GM18520 (cell line): ENCODE results near the gene SPATS2L.
A peak's percentile ranks its signal among the peaks of the same experiment; 100 is the strongest.

Experiments used
- ATAC-seq: cut with Tn5 transposase; IDR thresholded peaks from one replicate; pipeline ENCODE4 v1.9.1; 2021; ENCODE audit not compliant: unreplicated experiment

The SPATS2L gene

DNA sequence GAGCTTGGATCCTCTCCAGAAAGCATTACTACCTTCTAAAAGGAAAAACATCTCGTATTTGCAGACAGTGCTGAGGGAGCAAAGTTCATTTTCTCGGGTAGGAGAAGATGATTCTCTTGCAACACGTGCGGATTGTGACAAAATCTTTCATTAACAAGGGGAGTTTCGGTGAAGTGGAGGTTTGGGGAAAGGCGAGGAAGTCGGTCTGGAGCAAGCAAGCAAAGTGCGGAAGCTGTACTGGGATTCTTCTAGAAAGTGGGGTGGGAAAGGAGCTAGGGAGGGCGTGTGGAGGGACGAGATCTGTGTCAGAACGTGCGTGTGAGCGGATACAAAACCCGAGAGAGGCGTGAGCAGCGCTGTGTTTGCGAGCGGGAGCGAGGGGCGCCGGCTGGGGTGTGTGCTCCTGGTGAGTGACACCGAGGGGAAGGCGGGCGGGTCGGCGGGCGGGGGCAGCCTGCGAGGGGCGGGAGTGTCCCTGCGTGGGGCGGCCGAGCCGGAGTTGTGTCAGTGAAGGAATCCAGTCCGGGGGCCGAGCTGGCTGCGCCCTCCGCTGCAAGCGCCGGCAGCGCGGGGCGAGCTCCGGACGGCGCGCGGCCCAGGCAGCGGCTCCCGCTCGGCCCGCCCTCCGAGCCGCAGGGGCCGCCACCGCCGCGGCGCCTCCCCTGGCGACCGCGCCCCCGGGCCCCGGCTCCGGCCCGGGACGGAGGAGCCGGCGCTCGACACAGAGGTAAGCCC lies at the start of gene SPATS2L:
SPATS2L (plus strand) TSS at position 498 of the 735 bp plus-strand sequence. CDS start 82,552 bp downstream, outside the sequence.
- ATAC-seq = peak; percentile 31

GRCh38 chr2:200257570-200257969 lies 48.9 kb upstream of the SPATS2L start:
- ATAC-seq = no peak

GRCh38 chr2:200258081-200258480 lies 48.4 kb upstream of the SPATS2L start:
- no peak for ATAC-seq

- no peak for ATAC-seq
These were observed 47.5 kb upstream of the SPATS2L start for GRCh38 chr2:200258881-200259576.

GRCh38 chr2:200259577-200259957 lies 46.9 kb upstream of the SPATS2L start:
- ATAC-seq = no peak

DNA sequence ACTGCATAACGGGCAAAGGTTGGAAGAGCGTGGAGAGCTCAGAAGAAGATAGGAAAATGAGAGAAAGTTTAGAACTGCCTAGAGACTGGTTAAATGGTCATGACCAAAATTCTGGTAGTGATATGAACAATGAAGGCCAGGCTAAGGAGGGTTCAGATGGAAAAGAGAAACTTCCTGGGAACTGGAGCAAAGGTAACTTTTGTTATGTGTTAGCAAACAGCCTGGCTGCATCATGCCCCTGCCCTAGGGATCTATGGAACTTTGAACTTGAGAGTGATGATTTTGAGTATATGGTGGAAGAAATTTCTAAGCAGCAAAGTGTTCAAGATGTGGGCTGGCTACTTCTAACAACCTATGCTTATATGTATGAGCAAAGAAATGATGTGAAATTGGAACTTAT lies 44.4 kb upstream of the SPATS2L start:
- ATAC-seq = no peak

GRCh38 chr2:200263279-200263678 lies 43.2 kb upstream of the SPATS2L start:
- ATAC-seq = no peak

DNA sequence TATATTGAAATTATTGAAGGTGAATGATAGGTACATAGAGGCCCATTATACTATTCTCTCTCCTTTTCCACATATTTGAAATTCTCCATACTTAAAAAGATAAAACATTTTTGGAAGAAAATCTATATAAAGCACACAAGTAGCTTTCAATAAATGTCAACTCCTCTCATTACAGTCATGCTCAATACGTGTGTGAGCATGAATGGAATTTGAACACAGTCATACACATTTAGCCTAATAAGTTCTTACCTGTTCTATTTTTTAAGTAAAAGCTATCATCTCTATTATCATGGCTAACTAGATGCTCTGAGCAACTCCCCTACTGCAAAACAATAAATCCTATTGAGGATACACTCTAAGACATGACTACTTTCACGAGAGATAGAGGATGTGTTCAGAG lies 41.9 kb upstream of the SPATS2L start:
- no peak for ATAC-seq

GRCh38 chr2:200266406-200266805 lies 40.1 kb upstream of the SPATS2L start:
- no peak for ATAC-seq

DNA sequence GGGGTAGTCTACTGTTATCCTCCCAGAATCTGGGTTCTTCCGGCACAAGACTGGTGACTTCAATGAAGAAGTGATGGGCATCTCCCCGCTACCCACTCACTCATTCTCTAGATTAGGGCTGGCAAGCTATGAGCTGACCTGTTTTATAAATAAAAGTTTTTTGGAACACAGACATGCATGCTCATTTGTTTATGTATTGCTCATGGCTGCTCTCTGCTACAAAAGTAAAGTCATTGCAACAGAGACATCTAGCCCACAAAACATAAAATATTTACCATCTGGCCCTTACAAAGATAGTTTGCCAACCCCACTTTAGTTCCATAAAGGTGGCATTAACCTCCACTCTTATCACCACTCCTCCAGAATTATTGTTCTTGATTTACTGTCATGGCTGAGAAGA lies 39.1 kb upstream of the SPATS2L start:
- ATAC-seq = no peak

GRCh38 chr2:200270732-200271131 lies 35.8 kb upstream of the SPATS2L start:
- no peak for ATAC-seq

DNA sequence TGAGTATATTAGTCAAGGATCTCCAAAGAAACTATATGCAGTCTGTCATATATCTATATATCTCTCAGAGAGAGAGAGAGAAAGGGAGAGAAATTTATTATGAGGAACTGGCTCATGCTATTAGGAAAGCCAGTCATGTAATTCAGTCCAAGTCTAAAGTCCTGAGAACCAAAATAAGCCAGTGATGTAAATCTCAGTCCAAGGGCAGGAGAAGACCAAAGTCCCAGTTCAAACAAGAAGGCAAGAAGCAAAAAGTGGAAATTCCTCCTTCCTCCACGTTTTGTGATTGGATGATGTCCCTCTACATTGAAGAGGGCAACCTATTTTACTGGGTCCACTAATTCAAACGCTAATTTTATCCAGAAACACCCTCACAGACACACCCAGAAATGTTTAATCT lies 34.2 kb upstream of the SPATS2L start:
- no peak for ATAC-seq

GRCh38 chr2:200274116-200275075 lies 32.1 kb upstream of the SPATS2L start:
- no peak for ATAC-seq

- no peak for ATAC-seq
These were observed 31.0 kb upstream of the SPATS2L start for GRCh38 chr2:200275295-200276013.

- no peak for ATAC-seq
These were observed 30.0 kb upstream of the SPATS2L start for GRCh38 chr2:200276472-200276871.

DNA sequence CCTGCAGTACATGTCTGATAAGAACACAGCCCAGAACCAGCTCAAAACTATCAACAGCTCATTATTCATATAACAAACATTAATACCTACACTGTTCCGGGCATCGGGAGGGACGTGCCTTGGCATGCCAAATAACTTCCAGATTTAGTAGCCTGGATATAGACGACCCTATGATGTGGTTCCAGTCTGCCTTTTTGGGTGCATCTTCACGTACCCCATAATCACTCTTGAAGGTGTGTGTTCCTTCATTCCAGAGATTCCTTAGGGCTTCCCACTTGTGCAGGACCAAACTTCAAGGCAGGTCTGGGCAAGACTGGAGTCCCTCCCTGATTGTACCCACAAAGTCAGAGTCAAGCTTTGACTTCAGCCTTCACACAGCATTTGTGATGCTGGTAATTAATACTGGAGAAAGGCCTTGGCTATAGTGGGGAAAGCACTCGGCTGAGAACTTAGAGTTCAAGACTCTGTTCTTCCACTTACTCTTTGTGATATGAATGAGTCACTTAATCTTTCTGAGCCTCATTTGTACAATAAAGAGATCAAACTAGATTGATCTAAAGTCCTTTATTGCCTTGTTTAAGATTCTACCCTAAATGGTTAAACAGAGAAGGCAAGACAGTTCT lies 27.7 kb upstream of the SPATS2L start:
- no peak for ATAC-seq

DNA sequence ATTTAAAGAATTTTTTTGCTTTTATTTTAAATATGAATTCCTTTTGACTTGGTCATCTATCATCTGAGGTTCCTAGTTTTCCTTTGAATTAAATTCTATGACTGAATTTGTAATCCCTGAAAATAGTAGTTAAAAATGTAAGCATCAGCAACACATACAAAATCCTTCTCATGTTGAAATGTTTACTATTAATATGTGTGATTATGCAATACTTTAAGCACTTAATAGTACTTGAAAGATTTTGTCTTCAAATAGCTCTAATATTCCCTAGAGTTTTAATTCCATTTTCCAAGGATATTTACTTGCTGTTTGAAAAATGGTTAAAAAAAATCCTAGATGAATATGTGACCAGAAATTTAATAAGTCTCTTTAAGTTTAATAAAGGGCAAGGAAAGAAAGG lies 26.6 kb upstream of the SPATS2L start:
- ATAC-seq = no peak

GRCh38 chr2:200286578-200286977 lies 19.9 kb upstream of the SPATS2L start:
- ATAC-seq = no peak

- ATAC-seq = no peak
These were observed 17.6 kb upstream of the SPATS2L start for GRCh38 chr2:200288670-200289429.

DNA sequence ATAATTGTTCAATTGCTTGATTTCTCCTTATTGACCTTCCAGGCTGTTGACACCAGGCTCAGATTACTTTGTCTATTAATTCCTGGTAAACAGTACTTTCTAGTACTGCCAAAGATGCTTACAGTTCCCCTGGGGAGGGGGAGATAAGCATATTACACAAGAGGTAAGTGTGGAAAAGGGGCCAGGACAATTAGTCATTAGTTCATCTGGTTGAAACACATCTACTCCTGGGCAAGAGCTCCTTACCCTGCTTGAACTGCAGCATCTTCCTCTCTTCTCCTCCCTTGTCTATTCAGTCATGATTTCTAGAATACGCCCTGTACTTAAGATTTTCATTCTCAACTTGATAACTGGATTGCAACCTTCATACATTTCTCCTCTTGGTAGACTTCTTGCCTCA lies 10.4 kb upstream of the SPATS2L start:
- no peak for ATAC-seq
